Glomerular visceral epithelial cell (primary cell): ENCODE data around the gene KIF1A.
"Not testable (repeated sequence)": the region's sequence is repeated elsewhere in the genome, so short reads cannot be mapped to it uniquely, and the experiment has no call there.

Experiments
- DNase-seq: peaks from one replicate; pipeline ENCODE4 v3.0.0-alpha.2; 2016; ENCODE audit errors: extremely low spot score

The KIF1A gene

GRCh38 chr2:240703417-240704341 is 116.3 kb downstream of the KIF1A start:
- no peak for DNase-seq

GRCh38 chr2:240702640-240703011 is 117.4 kb downstream of the KIF1A start:
- DNase-seq: no peak

- DNase-seq: no peak
Measured at GRCh38 chr2:240701736-240702639, 118.0 kb downstream of the KIF1A start.

- no peak for DNase-seq
Measured at GRCh38 chr2:240701091-240701735, 118.8 kb downstream of the KIF1A start.

GRCh38 chr2:240700616-240701015 is 119.4 kb downstream of the KIF1A start:
- not testable (repeated sequence) for DNase-seq

GRCh38 chr2:240699835-240700234 is 120.2 kb downstream of the KIF1A start:
- not testable (repeated sequence) for DNase-seq

GRCh38 chr2:240698852-240699561 is 121.0 kb downstream of the KIF1A start:
- DNase-seq: not testable (repeated sequence)

GRCh38 chr2:240696469-240696868 is 123.5 kb downstream of the KIF1A start:
- DNase-seq: not testable (repeated sequence)

GRCh38 chr2:240695593-240695992 is 124.4 kb downstream of the KIF1A start:
- not testable (repeated sequence) for DNase-seq

GRCh38 chr2:240694304-240694703 is 125.7 kb downstream of the KIF1A start:
- DNase-seq: not testable (repeated sequence)

- DNase-seq: not testable (repeated sequence)
Measured at GRCh38 chr2:240692583-240693561, 127.1 kb downstream of the KIF1A start.

GRCh38 chr2:240691631-240692420 is 128.2 kb downstream of the KIF1A start, which contains the start of gene AQP12A:
Gene AQP12A (plus strand): TSS chr2:240691866. CDS start chr2:240691914, 48 bp downstream.
- DNase-seq: not testable (repeated sequence)

GRCh38 chr2:240691075-240691427 is 129.0 kb downstream of the KIF1A start:
- DNase-seq: not testable (repeated sequence)

GRCh38 chr2:240690421-240691074 is 129.5 kb downstream of the KIF1A start:
- DNase-seq: not testable (repeated sequence)

- DNase-seq: no peak
Measured at GRCh38 chr2:240689975-240690374, 130.0 kb downstream of the KIF1A start.

- DNase-seq: no peak
Measured at GRCh38 chr2:240688553-240688919, 131.5 kb downstream of the KIF1A start.

- no peak for DNase-seq
Measured at GRCh38 chr2:240687741-240688552, 132.1 kb downstream of the KIF1A start.
